ENCODE measurements around the gene SCO2.
"Not testable (repeated sequence)": the region's sequence is repeated elsewhere in the genome, so short reads cannot be mapped to it uniquely, and the experiment has no call there.

The SCO2 gene

GRCh38 chr22:50530877-50531545, 5.6 kb upstream of the SCO2 start:
- DNase-seq: no peak

GRCh38 chr22:50530580-50530876, 5.1 kb upstream of the SCO2 start:
- no peak for DNase-seq

GRCh38 chr22:50529897-50530579, 4.6 kb upstream of the SCO2 start, which contains the start of gene TYMP:
TSS of gene TYMP (minus strand) at chr22:50530012. CDS start at chr22:50529709, 303 bp downstream.
- DNase-seq: no peak

- DNase-seq: no peak
Measured at GRCh38 chr22:50529416-50529896, 4.1 kb upstream of the SCO2 start.

GRCh38 chr22:50528682-50529415, 3.5 kb upstream of the SCO2 start:
- DNase-seq: no peak

- no peak for DNase-seq
Measured at GRCh38 chr22:50527921-50528681, 2.7 kb upstream of the SCO2 start.

- no peak for DNase-seq
Measured at GRCh38 chr22:50526834-50527801, 1.7 kb upstream of the SCO2 start.

GRCh38 chr22:50526108-50526833, 873 bp upstream of the SCO2 start:
- no peak for DNase-seq

GRCh38 chr22:50525858-50526107, 385 bp upstream of the SCO2 start:
- no peak for DNase-seq

GRCh38 chr22:50524676-50525103, 708 bp downstream of the SCO2 start:
- DNase-seq: no peak

- DNase-seq: no peak
Measured at GRCh38 chr22:50523806-50524675, 1.4 kb downstream of the SCO2 start.

GRCh38 chr22:50523458-50523805, 2.0 kb downstream of the SCO2 start:
- no peak for DNase-seq

GRCh38 chr22:50522806-50523438, 2.5 kb downstream of the SCO2 start:
- DNase-seq: no peak

- DNase-seq: no peak
Measured at GRCh38 chr22:50522208-50522805, 3.1 kb downstream of the SCO2 start.

GRCh38 chr22:50521710-50522109, 3.7 kb downstream of the SCO2 start:
- DNase-seq: no peak

GRCh38 chr22:50520826-50521453, 4.5 kb downstream of the SCO2 start:
- no peak for DNase-seq

- DNase-seq: not testable (repeated sequence)
Measured at GRCh38 chr22:50520184-50520583, 5.2 kb downstream of the SCO2 start.

GRCh38 chr22:50519151-50519550, 6.2 kb downstream of the SCO2 start:
- DNase-seq: no peak

- no peak for DNase-seq
Measured at GRCh38 chr22:50518606-50519005, 6.8 kb downstream of the SCO2 start.

Data from NCI-H1417 treated with DMSO at 0.1 percent for 48 hours (cell line).